NCI-H446 treated with DMSO at 0.1 percent for 48 hours (cell line): ENCODE data around the gene RAP2A.

ENCODE experiments used
- DNase-seq: peaks from one replicate; lab custom pipeline; 2025; lab: John Stamatoyannopoulos, UW

Gene RAP2A

GRCh38 chr13:97495678-97496077 is 61.7 kb downstream of the RAP2A start:
- no peak for DNase-seq

DNA sequence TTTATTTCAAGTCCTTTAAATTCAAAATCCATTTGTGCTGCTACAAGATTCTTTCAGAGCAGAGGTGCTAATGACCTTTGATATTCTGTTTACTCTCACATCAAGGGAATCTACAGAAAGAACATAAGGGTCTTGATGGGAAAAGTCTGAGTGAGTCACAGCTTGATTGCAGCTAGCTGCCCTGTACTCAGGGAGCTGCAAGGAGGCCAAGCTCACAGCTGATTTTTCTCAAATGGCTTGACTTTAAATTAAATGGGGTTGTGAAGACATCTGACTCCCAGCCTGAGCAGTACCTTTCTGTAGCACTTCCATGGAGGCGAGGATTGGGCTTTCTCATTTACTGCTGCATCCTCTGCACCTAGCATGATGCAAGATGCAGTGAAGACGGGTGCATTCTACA is 62.5 kb downstream of the RAP2A start:
- DNase-seq: no peak

GRCh38 chr13:97497400-97497799 is 63.4 kb downstream of the RAP2A start:
- DNase-seq: no peak

DNA sequence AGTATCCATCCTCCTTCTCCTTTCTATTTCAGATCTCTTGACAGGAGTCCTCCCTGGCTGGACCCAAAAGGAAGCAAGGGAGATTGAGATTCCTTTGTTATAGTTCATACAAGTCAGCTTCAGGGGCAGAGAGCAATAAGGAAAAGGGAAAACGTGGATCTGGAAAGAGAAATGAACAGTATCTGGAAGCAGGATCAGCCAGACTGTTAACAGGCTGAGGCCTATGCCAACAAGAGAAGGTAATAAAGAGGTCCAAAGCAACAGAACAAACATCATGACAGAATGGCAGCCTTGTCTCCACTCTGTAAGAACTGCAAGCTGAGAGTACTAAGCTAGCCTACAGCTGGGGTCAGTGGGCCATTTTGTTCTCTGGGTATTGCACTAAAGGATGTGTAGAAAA is 64.5 kb downstream of the RAP2A start:
- DNase-seq: no peak

GRCh38 chr13:97499181-97499580 is 65.2 kb downstream of the RAP2A start:
- DNase-seq: no peak

GRCh38 chr13:97502181-97502580 is 68.2 kb downstream of the RAP2A start:
- DNase-seq: no peak

GRCh38 chr13:97502706-97503105 is 68.7 kb downstream of the RAP2A start:
- DNase-seq: no peak

GRCh38 chr13:97505017-97505416 is 71.0 kb downstream of the RAP2A start:
- DNase-seq: no peak

- no peak for DNase-seq
Observed at GRCh38 chr13:97506511-97506910, 72.5 kb downstream of the RAP2A start.

DNA sequence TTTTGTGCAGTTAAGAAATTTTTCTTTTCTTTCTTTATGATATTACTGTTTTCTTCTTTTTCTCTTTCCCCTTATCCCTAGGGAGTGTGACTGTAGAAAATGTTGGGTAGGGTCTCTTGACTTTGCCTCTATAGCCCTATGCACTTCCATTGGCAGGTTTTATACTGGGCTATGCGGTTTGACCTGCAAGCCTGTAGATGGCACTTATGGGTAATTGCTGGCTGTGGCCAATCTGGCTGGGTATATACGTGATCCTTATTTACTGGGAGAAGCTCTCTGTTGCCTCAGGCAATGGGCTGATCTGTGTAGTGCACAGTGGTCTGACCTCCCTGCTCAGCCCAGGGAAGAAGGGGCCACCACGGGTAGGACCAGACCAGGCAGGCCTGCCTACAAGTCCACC is 78.8 kb downstream of the RAP2A start:
- DNase-seq: no peak

- DNase-seq: no peak
Observed at GRCh38 chr13:97515643-97516042, 81.7 kb downstream of the RAP2A start.

DNA sequence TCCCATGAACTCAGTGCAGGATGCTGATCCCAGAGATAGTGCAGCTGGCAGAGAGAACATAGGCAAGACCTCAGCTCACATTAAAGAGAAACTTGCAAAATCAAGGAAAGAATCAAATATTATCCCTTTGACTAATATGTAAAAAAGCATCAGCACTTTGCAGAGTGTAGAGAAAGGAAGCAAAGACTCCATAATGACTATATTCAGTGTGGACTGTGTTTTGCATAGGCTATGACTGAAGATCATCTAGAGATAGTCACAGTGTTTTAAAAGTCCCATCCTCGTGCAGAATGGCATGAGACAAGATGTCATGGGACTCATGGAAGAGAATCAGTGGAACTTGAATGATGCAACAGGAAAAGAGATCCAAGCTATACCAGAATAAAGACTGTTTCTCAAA is 84.0 kb downstream of the RAP2A start:
- no peak for DNase-seq
